Retinal pigment epithelial cell (primary cell): ENCODE measurements around the gene MOGAT2.

Experiments used
- DNase-seq: peaks from one replicate; pipeline ENCODE4 v3.0.0-alpha.2; 2010; ENCODE audit warnings: low read depth
- H3K4me3 ChIP-seq: 2 replicates; pipeline ENCODE4 v1.5.1; 2011; ENCODE audit warnings: mild to moderate bottlenecking, low read length, control low read depth, moderate library complexity
- CTCF ChIP-seq: conservative IDR thresholded peaks from 2 replicates; pipeline ENCODE4 v1.5.1; 2011; ENCODE audit warnings: low read depth, low read length, control low read depth, inconsistent platforms

MOGAT2 gene

DNA sequence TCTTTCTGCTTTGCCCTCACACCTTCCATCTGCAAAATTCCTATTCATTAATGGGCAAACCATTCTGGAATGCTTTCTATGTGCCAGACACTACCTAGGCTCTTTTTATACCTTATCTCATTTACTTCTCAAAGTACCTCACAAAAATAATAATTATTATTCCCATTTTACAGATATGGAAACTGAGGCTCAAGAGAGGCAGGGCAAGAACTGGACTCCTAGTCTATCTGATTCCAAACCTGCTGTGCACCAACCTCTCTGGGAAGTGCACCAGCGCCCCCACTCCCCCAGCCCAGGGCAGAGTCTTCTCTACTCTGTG, 50.1 kb downstream of the MOGAT2 start:
- no peak overlapping the region for H3K4me3 ChIP-seq
- DNase-seq, result no peak
- no peak for TF ChIP-seq CTCF

DNA sequence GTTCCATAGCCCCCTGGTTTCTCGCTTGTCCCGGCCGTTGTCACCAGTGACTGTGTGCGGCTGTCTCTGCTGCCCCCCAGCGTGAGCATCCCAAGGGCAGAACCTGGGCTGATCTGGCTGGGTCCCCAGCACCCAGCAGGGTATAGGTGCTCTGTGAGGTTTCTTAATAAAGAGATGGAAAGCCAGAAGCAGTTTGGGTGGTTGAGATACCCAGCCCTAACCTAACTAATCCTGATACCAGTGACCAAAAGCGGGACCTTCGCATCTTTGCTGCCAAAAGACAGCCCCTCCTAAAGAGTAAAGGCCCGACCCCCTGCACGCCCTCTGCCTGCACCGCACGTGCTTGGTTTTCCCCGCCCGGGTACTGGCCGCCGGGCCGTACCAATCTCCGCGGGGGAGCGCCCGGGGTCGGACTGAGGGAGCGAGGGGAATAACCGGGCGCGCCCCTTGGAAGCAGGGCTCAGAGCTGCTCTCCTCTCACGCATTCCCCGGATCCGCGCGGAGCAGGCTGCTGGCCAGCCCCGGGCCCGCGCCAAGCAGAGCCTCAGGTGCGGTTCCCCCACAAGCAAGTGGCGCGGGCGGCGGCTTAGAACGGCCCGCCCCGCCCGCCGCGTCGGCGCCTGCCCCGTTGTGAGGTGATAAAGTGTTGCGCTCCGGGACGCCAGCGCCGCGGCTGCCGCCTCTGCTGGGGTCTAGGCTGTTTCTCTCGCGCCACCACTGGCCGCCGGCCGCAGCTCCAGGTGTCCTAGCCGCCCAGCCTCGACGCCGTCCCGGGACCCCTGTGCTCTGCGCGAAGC, 50.7 kb downstream of the MOGAT2 start, which contains the start of gene DGAT2:
TSS of gene DGAT2 (plus strand) at position 667 of the 797 bp plus-strand sequence. CDS start 214 bp downstream, outside the sequence.
- DNase-seq, result peak; percentile 15
- TF ChIP-seq CTCF, result peak; percentile 24
- peak within 1 kb of the TSS; percentile 47 for H3K4me3 ChIP-seq

- DNase-seq, result no peak
- peak overlapping the region; percentile 47 for H3K4me3 ChIP-seq
- TF ChIP-seq CTCF, result no peak
Observed at GRCh38 chr11:75768909-75769771, 51.5 kb downstream of the MOGAT2 start.

- no peak for DNase-seq
- H3K4me3 ChIP-seq, result no peak overlapping the region
- no peak for TF ChIP-seq CTCF
Observed at GRCh38 chr11:75770102-75770501, 52.5 kb downstream of the MOGAT2 start.

- H3K4me3 ChIP-seq, result no peak overlapping the region
- TF ChIP-seq CTCF, result no peak
- DNase-seq, result no peak
Observed at GRCh38 chr11:75771646-75772410, 54.2 kb downstream of the MOGAT2 start.

DNA sequence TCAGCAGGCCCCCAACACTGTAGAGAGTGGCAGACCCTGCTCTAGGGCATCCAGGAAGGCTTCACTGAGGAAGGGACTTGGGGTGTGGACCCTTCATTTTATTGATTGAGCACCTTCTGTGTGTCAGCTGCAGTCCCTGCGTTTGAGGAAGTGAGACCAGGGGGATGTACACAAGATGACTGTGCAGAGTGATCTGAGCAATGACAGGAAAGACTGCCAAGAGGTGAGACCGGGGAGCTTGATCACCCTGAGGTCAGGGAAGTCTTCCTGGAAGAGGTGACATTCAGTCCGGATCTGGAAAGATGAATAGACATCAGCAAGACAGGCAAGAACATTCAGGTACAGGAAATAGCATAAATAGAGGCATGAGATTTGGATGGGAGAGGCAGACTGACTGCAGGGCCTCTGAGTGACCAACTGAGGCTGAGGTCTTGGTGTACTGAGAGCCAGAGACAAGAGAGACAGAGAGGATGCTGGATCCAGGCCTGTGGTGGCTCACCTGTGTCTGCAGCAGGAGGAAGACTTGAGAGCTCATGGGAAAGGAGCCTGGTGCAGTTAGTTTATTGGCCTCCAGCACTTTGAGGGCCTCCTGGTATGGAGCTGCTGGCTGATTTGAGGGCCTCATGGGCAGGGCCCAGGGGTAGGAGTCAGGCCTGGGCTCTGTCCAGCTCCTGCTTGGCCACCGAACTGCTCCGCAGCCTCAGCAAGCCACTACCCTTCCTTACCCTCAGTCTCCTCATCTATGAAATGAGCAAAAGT, 56.1 kb downstream of the MOGAT2 start:
- TF ChIP-seq CTCF, result no peak
- no peak for DNase-seq
- no peak overlapping the region for H3K4me3 ChIP-seq
